GM12878 (cell line): ENCODE data around the gene LCE3E.

Experiments used
- BCL3 ChIP-seq: IDR thresholded peaks from 2 replicates; pipeline ENCODE4 v1.6.1; 2011; ENCODE audit warnings: borderline replicate concordance, low read depth, mild to moderate bottlenecking, moderate library complexity, low read length; ENCODE audit not compliant: insufficient read depth, poor library complexity, severe bottlenecking
- ETV6 ChIP-seq, 2 experiments: fragments of 450-650 bp in 1 of 2; IDR thresholded peaks in 1 of 2; conservative IDR thresholded peaks in 1 of 2; 2 replicates each; pipeline ENCODE4 v1.6.1; 2014; ENCODE audit warnings: antibody characterized with exemption in 1 of 2, borderline replicate concordance in 1 of 2, low read depth in 1 of 2, mild to moderate bottlenecking in 1 of 2, moderate library complexity in 1 of 2
- RBBP5 ChIP-seq: fragments of 200-600 bp; sonication (generic); conservative IDR thresholded peaks from 2 replicates; pipeline ENCODE4 v1.6.1; 2016
- TARDBP ChIP-seq: IDR thresholded peaks from 2 replicates; pipeline ENCODE4 v1.6.1; 2016; ENCODE audit warnings: borderline replicate concordance

- TF ChIP-seq BCL3 (no peak), ETV6 (conservative IDR thresholded peaks at IDR 0.05 in 1 of 2, IDR thresholded peaks at IDR 0.05 in 1 of 2; ENCODE audit: borderline replicate concordance in 1 of 2, low read depth in 1 of 2) (no peak), RBBP5 (no peak), TARDBP (no peak)
Observed at GRCh38 chr1:152539901-152540300, 26.7 kb downstream of the LCE3E start.
